Left forelimb (tissue), 1 donor: ENCODE data around the gene ZBTB7C.

Source experiments
- DNase-seq: peaks from one replicate; pipeline ENCODE4 v3.0.0-alpha.2; 2018; ENCODE audit warnings: low spot score

The ZBTB7C gene

GRCh38 chr18:48256848-48257247 is 152.3 kb downstream of the ZBTB7C start:
- DNase-seq: no peak

- DNase-seq: no peak
Measured at GRCh38 chr18:48254077-48254602, 155.0 kb downstream of the ZBTB7C start.

DNA sequence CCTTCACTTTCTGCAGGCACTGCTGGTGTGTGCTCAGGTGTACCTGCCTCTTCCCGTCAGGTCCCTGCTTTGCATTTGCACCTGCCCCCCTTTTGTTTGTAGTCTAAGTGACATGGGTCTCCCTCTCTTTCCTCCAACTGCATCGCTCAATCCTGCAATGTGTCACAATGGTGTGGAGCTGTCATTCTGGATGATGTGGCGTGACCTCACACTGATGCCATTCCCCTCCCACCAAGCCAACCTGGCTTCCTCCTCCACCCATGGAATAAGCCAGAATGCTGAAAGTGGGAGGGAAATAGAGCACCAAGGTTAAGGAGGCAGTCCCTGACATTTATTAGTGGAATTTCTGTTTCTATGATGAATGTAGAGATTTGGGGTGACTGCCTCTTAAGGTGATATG is 156.7 kb downstream of the ZBTB7C start:
- DNase-seq: no peak

DNA sequence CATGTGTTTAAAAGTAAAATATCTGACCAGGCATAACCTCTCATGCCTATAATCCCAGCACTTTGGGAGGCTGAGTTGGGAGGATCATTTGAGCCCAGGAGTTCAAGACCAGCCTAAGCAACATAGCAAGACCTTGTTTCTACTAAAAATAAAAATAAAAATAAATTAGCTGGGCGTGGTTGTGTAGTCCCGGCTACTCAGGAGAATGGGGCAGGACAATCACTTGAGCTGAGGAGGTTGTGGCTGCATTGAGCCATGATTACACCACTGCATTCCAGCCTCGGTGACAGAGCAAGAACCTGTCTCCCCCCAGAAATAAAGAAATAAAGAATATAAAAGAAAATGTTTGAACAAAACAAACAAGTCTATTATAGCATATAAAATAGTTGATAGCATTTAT is 158.3 kb downstream of the ZBTB7C start:
- no peak for DNase-seq

- no peak for DNase-seq
Measured at GRCh38 chr18:48250362-48250907, 158.7 kb downstream of the ZBTB7C start.

- no peak for DNase-seq
Measured at GRCh38 chr18:48249854-48250253, 159.3 kb downstream of the ZBTB7C start.

GRCh38 chr18:48244530-48244929 is 164.7 kb downstream of the ZBTB7C start:
- DNase-seq: no peak

- DNase-seq: no peak
Measured at GRCh38 chr18:48238636-48239035, 170.5 kb downstream of the ZBTB7C start.

GRCh38 chr18:48238206-48238605 is 171.0 kb downstream of the ZBTB7C start:
- DNase-seq: no peak

- no peak for DNase-seq
Measured at GRCh38 chr18:48236822-48237221, 172.4 kb downstream of the ZBTB7C start.

- DNase-seq: no peak
Measured at GRCh38 chr18:48230467-48231113, 178.6 kb downstream of the ZBTB7C start.

DNA sequence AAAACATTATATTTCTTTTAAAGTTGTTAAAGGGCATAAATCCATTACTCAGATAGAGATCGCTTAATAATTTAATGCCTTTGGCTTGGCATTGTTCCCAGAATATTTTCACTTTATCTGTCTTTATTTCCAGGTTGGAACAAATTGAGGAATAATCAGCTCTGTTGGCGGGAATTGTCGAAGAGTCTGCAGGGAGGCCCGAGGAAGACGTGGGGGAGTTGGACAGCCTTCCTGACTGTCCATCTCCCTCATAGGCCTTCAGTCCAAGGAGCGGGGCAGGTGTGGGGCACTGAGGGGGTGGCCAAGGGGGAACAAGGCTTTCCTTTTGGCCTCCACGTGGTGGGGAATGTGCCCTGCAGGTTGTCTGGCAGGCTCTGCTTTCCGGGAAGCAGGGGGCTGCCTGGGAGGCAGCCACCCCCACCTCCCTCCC is 179.6 kb downstream of the ZBTB7C start:
- DNase-seq: no peak

- DNase-seq: no peak
Measured at GRCh38 chr18:48228841-48229240, 180.3 kb downstream of the ZBTB7C start.

GRCh38 chr18:48228301-48228715 is 180.9 kb downstream of the ZBTB7C start:
- DNase-seq: no peak

GRCh38 chr18:48227206-48227605 is 182.0 kb downstream of the ZBTB7C start:
- no peak for DNase-seq

DNA sequence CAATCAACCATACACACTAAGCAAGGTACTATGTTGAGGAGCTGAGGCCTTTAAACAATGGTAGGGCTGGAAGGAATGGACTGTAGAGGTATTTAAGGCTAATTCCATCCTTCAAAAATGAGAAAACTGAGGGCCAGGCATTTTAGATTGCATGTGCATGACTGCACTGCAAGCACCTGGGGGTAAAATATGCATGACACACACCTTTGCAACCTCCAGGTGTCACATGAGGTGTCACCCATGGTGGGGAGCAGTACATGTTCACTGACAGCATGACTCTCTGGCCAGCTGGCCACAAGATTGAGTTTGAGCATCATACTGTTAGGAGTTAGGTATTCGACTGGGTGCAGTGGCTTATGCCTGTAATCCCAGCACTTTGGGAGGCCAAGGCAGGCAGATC is 182.8 kb downstream of the ZBTB7C start:
- no peak for DNase-seq

DNA sequence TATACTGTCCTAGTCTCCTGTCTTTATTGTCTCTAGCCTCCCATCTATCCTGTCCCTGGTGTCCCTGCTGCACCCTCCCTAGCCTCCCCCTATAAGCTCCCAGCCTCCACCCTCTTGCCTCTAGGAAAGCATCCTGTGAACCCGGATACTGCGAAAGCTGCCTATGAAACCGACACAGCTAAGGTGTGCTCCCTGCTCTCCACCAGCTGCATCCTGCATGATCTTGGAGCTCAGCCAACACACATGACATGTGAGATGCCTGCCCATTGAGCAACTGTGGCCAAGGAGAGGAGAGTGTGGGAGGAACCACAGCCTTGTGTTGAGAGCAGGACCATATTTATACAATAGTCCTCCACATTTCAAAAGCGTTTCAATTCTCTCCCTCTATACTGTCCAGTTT is 187.1 kb downstream of the ZBTB7C start:
- DNase-seq: no peak

DNA sequence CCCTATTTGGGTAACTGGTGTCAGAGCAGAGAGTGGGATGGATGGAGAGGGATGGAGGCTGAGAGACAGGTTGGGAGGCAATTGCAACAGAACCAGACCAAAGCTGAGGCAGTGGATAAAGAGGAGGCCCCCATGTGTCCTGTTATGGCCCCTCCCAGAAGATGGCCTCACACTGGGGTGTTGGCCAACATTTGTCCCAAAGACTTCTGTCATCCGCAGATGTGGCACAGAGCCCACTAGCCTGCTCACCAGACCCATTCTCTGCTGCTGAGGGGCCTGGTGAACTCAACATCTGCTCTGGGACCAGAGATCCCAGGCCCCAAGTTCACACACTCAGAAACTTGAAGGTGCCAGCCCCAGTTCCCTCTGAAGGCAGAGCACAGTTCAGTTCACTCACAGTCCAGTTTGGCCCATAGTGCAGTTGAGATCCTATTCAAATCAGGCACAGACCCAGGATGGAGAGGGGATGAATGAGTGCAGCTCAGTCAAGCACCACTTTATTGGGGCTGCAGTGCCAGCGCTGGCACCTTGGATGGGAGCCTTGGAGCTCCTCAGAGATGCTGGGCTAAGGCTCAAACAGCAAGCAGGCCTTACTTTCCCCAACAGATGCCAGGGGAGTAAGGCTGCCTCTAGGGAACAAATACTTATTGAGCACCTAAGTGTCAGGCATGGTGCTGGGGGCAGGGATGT is 189.2 kb downstream of the ZBTB7C start:
- DNase-seq: no peak

DNA sequence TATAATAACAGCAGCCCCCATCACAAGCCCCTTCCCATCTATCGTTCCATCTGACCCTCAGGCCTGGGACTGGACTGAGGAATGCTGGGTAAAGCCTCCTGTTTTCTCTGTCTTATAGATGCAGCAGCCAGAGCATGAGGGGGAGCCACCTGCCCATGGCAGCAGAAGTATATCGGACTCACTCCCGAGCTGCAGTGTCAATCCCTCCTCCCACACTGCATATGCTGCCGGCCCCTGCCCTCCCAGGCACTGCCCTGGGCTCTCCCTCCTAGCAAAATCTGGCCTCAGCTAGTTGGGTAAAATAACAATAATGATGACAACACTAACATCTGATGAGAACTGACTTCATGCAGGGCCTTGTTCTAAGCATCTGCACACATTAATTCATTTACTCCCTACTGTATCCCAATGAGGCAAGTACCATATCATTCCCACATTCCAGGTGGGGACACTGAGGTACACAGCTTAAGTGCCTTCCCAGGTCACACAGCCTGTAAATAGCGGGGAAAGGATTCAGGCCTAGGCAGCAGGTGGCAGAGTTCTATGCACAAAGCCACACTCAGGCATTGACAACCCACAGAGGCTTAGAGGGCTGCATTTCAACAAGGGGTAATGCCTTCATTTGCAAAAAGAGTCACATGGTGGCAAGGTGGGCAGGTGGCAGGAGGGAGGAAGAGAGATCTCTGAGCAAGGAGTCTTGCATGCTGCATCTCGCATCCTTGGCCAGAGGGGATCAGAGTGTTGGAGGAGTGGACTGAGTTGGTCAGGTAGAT is 190.0 kb downstream of the ZBTB7C start:
- DNase-seq: no peak

DNA sequence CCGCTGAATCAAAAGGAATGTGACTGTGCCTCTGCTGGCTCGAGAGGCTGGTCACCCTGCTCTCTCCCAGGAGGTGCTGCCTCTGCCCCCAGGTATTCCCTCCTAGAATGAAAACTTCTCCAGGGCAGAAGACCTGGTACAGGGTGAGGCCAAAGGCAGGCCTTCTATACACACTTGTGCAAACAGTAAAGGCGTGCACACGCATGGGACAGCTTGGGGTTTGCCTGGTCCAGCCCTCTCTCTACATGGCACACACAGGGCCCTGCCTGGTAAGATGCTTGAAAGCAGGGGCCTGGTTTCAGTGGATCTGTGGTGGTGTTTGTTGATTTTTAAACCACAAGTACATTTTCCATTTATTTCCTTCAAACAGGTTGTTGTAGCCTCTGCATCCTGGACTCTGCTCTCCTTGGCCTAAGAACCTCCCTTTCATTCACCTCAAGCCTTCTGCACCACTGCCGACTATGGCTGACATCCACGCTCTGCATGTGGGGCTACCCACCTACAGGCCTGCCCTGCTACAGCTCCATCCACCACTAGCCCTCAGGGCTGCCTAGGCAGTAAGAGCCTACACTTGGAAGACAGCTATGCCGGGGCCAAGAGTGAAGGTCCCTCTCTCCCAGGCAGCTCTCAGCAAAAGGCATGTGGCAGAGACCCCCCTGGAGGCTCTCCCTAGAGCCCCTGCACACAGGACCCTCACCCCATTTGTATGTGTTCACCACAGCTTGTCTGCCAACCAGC is 190.7 kb downstream of the ZBTB7C start:
- no peak for DNase-seq
